K562 treated with DMSO at 1 percent for 48 hours (cell line): ENCODE data around the gene DDX39B. TPM values are rescaled to one million over a fixed set of nuclear protein-coding genes. Genes with fewer than 3 reads are reported as not detected.

Source experiments
- total RNA-seq: library from RNA; unstranded; fragments of 300-600 nt; gene quantifications from 2 replicates; pipeline ENCODE4 v1.2.3, GENCODE V29; 2022; ENCODE audit warnings: low replicate concordance; ENCODE audit errors: extremely low read depth

DDX39B gene
- total RNA-seq: not detected in 2 replicates

GRCh38 chr6:31541658-31542521 lies at the start of gene DDX39B:
Gene DDX39B (minus strand): TSS chr6:31542003. CDS start chr6:31540532, 1,471 bp downstream.

GRCh38 chr6:31586008-31586407 lies 44.2 kb upstream of the DDX39B start, which contains the start of gene LST1:
Gene LST1 (plus strand): TSS chr6:31586277. CDS start chr6:31587300, 1,023 bp downstream.

GRCh38 chr6:31582230-31582643 lies 40.4 kb upstream of the DDX39B start, which contains the start of gene LTB:
Gene LTB (minus strand): TSS chr6:31582424. CDS start chr6:31582417, 7 bp downstream.

GRCh38 chr6:31575335-31575901 lies 33.6 kb upstream of the DDX39B start, which contains the start of gene TNF:
Gene TNF (plus strand): TSS chr6:31575565. CDS start chr6:31575742, 177 bp downstream.

GRCh38 chr6:31572041-31572911 lies 30.5 kb upstream of the DDX39B start, which contains the start of gene LTA:
Gene LTA (plus strand): TSS chr6:31572289. CDS start chr6:31572743, 454 bp downstream.

GRCh38 chr6:31546958-31547726 lies 5.3 kb upstream of the DDX39B start, which contains the start of gene NFKBIL1:
Gene NFKBIL1 (plus strand): TSS chr6:31547608. CDS start chr6:31547695, 87 bp downstream.

GRCh38 chr6:31546339-31546957 lies 4.6 kb upstream of the DDX39B start, which contains the start of gene ATP6V1G2:
Gene ATP6V1G2 (minus strand): TSS chr6:31546608. CDS start chr6:31546559, 49 bp downstream.

GRCh38 chr6:31528821-31529328 lies 12.9 kb downstream of the DDX39B start, which contains the start of gene MCCD1:
Gene MCCD1 (plus strand): TSS chr6:31528962. CDS start chr6:31529015, 53 bp downstream.

GRCh38 chr6:31497531-31498476 lies 44.0 kb downstream of the DDX39B start, which contains the start of gene MICB:
Gene MICB (plus strand): TSS chr6:31498145. CDS start chr6:31498194, 49 bp downstream.

Other genes starting within 250 kb of the DDX39B start
- not detected in 2 replicates for gene HLA-B, start 184.8 kb downstream of the DDX39B start, total RNA-seq
- gene MICA, start 138.4 kb downstream of the DDX39B start, total RNA-seq: not detected in 2 replicates
- not detected in 2 replicates for gene MICB, start 43.9 kb downstream of the DDX39B start, total RNA-seq
- gene MCCD1, start 13.0 kb downstream of the DDX39B start, total RNA-seq: not detected in 2 replicates
- gene ATP6V1G2, start 4.6 kb upstream of the DDX39B start, total RNA-seq: not detected in 2 replicates
- not detected in 2 replicates for gene NFKBIL1, start 5.6 kb upstream of the DDX39B start, total RNA-seq
- not detected in 2 replicates for gene LTA, start 30.3 kb upstream of the DDX39B start, total RNA-seq
- not detected in 2 replicates for gene TNF, start 33.6 kb upstream of the DDX39B start, total RNA-seq
- gene LTB, start 40.4 kb upstream of the DDX39B start, total RNA-seq: not detected in 2 replicates
- gene LST1, start 44.3 kb upstream of the DDX39B start, total RNA-seq: not detected in 2 replicates
- gene NCR3, start 51.0 kb upstream of the DDX39B start, total RNA-seq: not detected in 2 replicates
- gene AIF1, start 73.2 kb upstream of the DDX39B start, total RNA-seq: not detected in 2 replicates
- 599 TPM in 1 of 2 replicates, not detected in the other for gene PRRC2A, start 78.7 kb upstream of the DDX39B start, total RNA-seq
- 212 TPM in 1 of 2 replicates, not detected in the other for gene BAG6, start 110.7 kb upstream of the DDX39B start, total RNA-seq
- not detected in 2 replicates for gene APOM, start 113.9 kb upstream of the DDX39B start, total RNA-seq
- gene C6orf47, start 118.8 kb upstream of the DDX39B start, total RNA-seq: not detected in 2 replicates
- not detected in 2 replicates for gene GPANK1, start 123.0 kb upstream of the DDX39B start, total RNA-seq
- gene CSNK2B, start 124.1 kb upstream of the DDX39B start, total RNA-seq: 596 TPM in 1 of 2 replicates, not detected in the other
- gene LY6G5B, start 128.0 kb upstream of the DDX39B start, total RNA-seq: not detected in 2 replicates
- not detected in 2 replicates for gene LY6G5C, start 139.1 kb upstream of the DDX39B start, total RNA-seq
- gene ABHD16A, start 161.3 kb upstream of the DDX39B start, total RNA-seq: not detected in 2 replicates
- gene LY6G6F, start 164.9 kb upstream of the DDX39B start, total RNA-seq: not detected in 2 replicates
- gene LY6G6D, start 173.3 kb upstream of the DDX39B start, total RNA-seq: not detected in 2 replicates
- not detected in 2 replicates for gene LY6G6C, start 179.7 kb upstream of the DDX39B start, total RNA-seq
- not detected in 2 replicates for gene MPIG6B, start 181.4 kb upstream of the DDX39B start, total RNA-seq
- gene DDAH2, start 187.3 kb upstream of the DDX39B start, total RNA-seq: not detected in 2 replicates
- gene CLIC1, start 194.5 kb upstream of the DDX39B start, total RNA-seq: 1,281 TPM in 1 of 2 replicates, not detected in the other
- gene MSH5, start 198.0 kb upstream of the DDX39B start, total RNA-seq: not detected in 2 replicates
- not detected in 2 replicates for gene SAPCD1, start 220.7 kb upstream of the DDX39B start, total RNA-seq
- gene VWA7, start 235.3 kb upstream of the DDX39B start, total RNA-seq: not detected in 2 replicates